ENCODE measurements around the gene BRD4.

Gene BRD4

GRCh38 chr19:15248648-15249527, 83.5 kb downstream of the BRD4 start:
- DNase-seq (ENCODE audit: low read depth in 2 of 2): no peak

GRCh38 chr19:15248106-15248505, 84.2 kb downstream of the BRD4 start:
- no peak for DNase-seq (ENCODE audit: low read depth in 2 of 2)

- no peak for DNase-seq (ENCODE audit: low read depth in 2 of 2)
These were observed 85.0 kb downstream of the BRD4 start for GRCh38 chr19:15247107-15248014.

- no peak for DNase-seq (ENCODE audit: low read depth in 2 of 2)
These were observed 86.2 kb downstream of the BRD4 start for GRCh38 chr19:15246198-15246481.

GRCh38 chr19:15245370-15246197, 86.8 kb downstream of the BRD4 start:
- no peak for DNase-seq (ENCODE audit: low read depth in 2 of 2)

- DNase-seq (ENCODE audit: low read depth in 2 of 2): no peak
These were observed 87.5 kb downstream of the BRD4 start for GRCh38 chr19:15244808-15245207.

GRCh38 chr19:15244106-15244803, 88.1 kb downstream of the BRD4 start:
- no peak for DNase-seq (ENCODE audit: low read depth in 2 of 2)

GRCh38 chr19:15243236-15243957, 88.9 kb downstream of the BRD4 start:
- DNase-seq (ENCODE audit: low read depth in 2 of 2): no peak

- no peak for DNase-seq (ENCODE audit: low read depth in 2 of 2)
These were observed 91.0 kb downstream of the BRD4 start for GRCh38 chr19:15241259-15241910.

- DNase-seq (ENCODE audit: low read depth in 2 of 2): no peak
These were observed 91.8 kb downstream of the BRD4 start for GRCh38 chr19:15240515-15240914.

GRCh38 chr19:15239337-15239949, 92.9 kb downstream of the BRD4 start:
- DNase-seq (ENCODE audit: low read depth in 2 of 2): no peak

- no peak for DNase-seq (ENCODE audit: low read depth in 2 of 2)
These were observed 93.6 kb downstream of the BRD4 start for GRCh38 chr19:15238639-15239155.

- DNase-seq (ENCODE audit: low read depth in 2 of 2): no peak
These were observed 94.3 kb downstream of the BRD4 start for GRCh38 chr19:15237759-15238638.

- DNase-seq (ENCODE audit: low read depth in 2 of 2): no peak
These were observed 95.5 kb downstream of the BRD4 start for GRCh38 chr19:15236886-15237285.

GRCh38 chr19:15235781-15236180, 96.6 kb downstream of the BRD4 start:
- DNase-seq (ENCODE audit: low read depth in 2 of 2): no peak

GRCh38 chr19:15234431-15235130, 97.8 kb downstream of the BRD4 start:
- no peak for DNase-seq (ENCODE audit: low read depth in 2 of 2)

- DNase-seq (ENCODE audit: low read depth in 2 of 2): no peak
These were observed 101.1 kb downstream of the BRD4 start for GRCh38 chr19:15231271-15231670.

GRCh38 chr19:15227261-15227660, 105.1 kb downstream of the BRD4 start:
- no peak for DNase-seq (ENCODE audit: low read depth in 2 of 2)

All from stimulated activated CD8-positive, alpha-beta memory T cell treated with anti-CD3 and anti-CD28 coated beads, Interleukin-2, amount 100 ng/mL, for 48 hours (primary cell).